IPS DF 19.7 (cell line): ENCODE results near the gene ZNF692.

ENCODE experiments used
- DNase-seq: peaks from one replicate; pipeline ENCODE4 v3.0.0-alpha.2; 2013; ENCODE audit warnings: low read depth, low spot score

Gene ZNF692

GRCh38 chr1:248825573-248825908 lies 33.3 kb downstream of the ZNF692 start:
- DNase-seq = no peak

- no peak for DNase-seq
Measured at GRCh38 chr1:248825136-248825535, 33.7 kb downstream of the ZNF692 start.

- no peak for DNase-seq
Measured at GRCh38 chr1:248824701-248825100, 34.2 kb downstream of the ZNF692 start.

GRCh38 chr1:248824301-248824700 lies 34.6 kb downstream of the ZNF692 start:
- DNase-seq = no peak

GRCh38 chr1:248823517-248824001 lies 35.3 kb downstream of the ZNF692 start:
- DNase-seq = no peak

- DNase-seq = no peak
Measured at GRCh38 chr1:248822148-248823032, 36.5 kb downstream of the ZNF692 start.

GRCh38 chr1:248821641-248822040 lies 37.2 kb downstream of the ZNF692 start:
- no peak for DNase-seq

GRCh38 chr1:248821101-248821500 lies 37.8 kb downstream of the ZNF692 start:
- DNase-seq = no peak

GRCh38 chr1:248820041-248820585 lies 38.8 kb downstream of the ZNF692 start:
- no peak for DNase-seq

- no peak for DNase-seq
Measured at GRCh38 chr1:248818505-248819374, 40.1 kb downstream of the ZNF692 start.

- no peak for DNase-seq
Measured at GRCh38 chr1:248817065-248817464, 41.8 kb downstream of the ZNF692 start.

- no peak for DNase-seq
Measured at GRCh38 chr1:248816042-248816851, 42.6 kb downstream of the ZNF692 start.

- DNase-seq = no peak
Measured at GRCh38 chr1:248815407-248816034, 43.4 kb downstream of the ZNF692 start.

- no peak for DNase-seq
Measured at GRCh38 chr1:248814351-248814750, 44.5 kb downstream of the ZNF692 start.

GRCh38 chr1:248813546-248813945 lies 45.3 kb downstream of the ZNF692 start:
- no peak for DNase-seq

- no peak for DNase-seq
Measured at GRCh38 chr1:248812736-248813425, 46.0 kb downstream of the ZNF692 start.

GRCh38 chr1:248811514-248812490 lies 47.1 kb downstream of the ZNF692 start:
- DNase-seq = no peak

GRCh38 chr1:248810727-248811513 lies 48.0 kb downstream of the ZNF692 start:
- DNase-seq = no peak
